Right renal pelvis (tissue), 4 donors: ENCODE data around the gene RGL3. TPM values are rescaled to one million over a fixed set of nuclear protein-coding genes. Genes with fewer than 3 reads are reported as not detected.

Experiments
- polyA plus RNA-seq, 4 donors: library from polyadenylated mRNA; unstranded; fragments of 120-200 nt; gene quantifications; one replicate each; pipeline ENCODE4 v1.2.1, GENCODE V29; 2013; ENCODE audit not compliant: insufficient read length in 4 of 4

The RGL3 gene
- polyA plus RNA-seq, 4 donors = 68.7 to 94.8 (median 75.5) TPM

Other genes with a start within 250 kb of the RGL3 start
- gene KANK2, start 221.8 kb downstream of the RGL3 start, polyA plus RNA-seq = 100 to 1,000 TPM; 119 to 127 (median 123) TPM
- under 1 TPM; 0.29 to 0.64 (median 0.55) TPM for gene ANGPTL8, start 179.7 kb downstream of the RGL3 start, polyA plus RNA-seq
- 10 to 100 TPM; 39.1 to 48.9 (median 45.9) TPM for gene DOCK6, start 156.8 kb downstream of the RGL3 start, polyA plus RNA-seq
- under 1 TPM in 1 of 4 donors, not detected in 3; 0.16 TPM for gene TSPAN16, start 123.2 kb downstream of the RGL3 start, polyA plus RNA-seq
- gene RAB3D, start 79.7 kb downstream of the RGL3 start, polyA plus RNA-seq = 10 to 100 TPM; 16.5 to 17.7 (median 17.4) TPM
- 100 to 1,000 TPM; 122 to 159 (median 132) TPM for gene TMEM205, start 73.0 kb downstream of the RGL3 start, polyA plus RNA-seq
- gene CCDC159, start 72.8 kb downstream of the RGL3 start, polyA plus RNA-seq = 10 to 100 TPM; 23.1 to 32.6 (median 24.4) TPM
- 10 to 100 TPM; 11.7 to 18.7 (median 13.7) TPM for gene PLPPR2, start 63.9 kb downstream of the RGL3 start, polyA plus RNA-seq
- gene SWSAP1, start 44.6 kb downstream of the RGL3 start, polyA plus RNA-seq = 1 to 10 TPM; 2.7 to 4.0 (median 3.0) TPM
- gene EPOR, start 35.0 kb downstream of the RGL3 start, polyA plus RNA-seq = 10 to 100 TPM; 21.7 to 32.3 (median 24.7) TPM
- 1 to 10 TPM; 1.3 to 2.2 (median 1.6) TPM for gene ODAD3, start 15.8 kb upstream of the RGL3 start, polyA plus RNA-seq
- gene PRKCSH, start 16.3 kb upstream of the RGL3 start, polyA plus RNA-seq = 100 to 1,000 TPM; 329 to 390 (median 354) TPM
- gene ELAVL3, start 61.7 kb upstream of the RGL3 start, polyA plus RNA-seq = under 1 TPM; 0.11 to 0.43 (median 0.15) TPM
- 10 to 100 TPM in 2 of 4 donors, 1 to 10 TPM in 2; 9.1 to 11.1 (median 10.0) TPM for gene ZNF653, start 86.5 kb upstream of the RGL3 start, polyA plus RNA-seq
- gene ECSIT, start 109.8 kb upstream of the RGL3 start, polyA plus RNA-seq = 10 to 100 TPM; 37.3 to 50.9 (median 38.2) TPM
- gene CNN1, start 119.5 kb upstream of the RGL3 start, polyA plus RNA-seq = 1 to 10 TPM; 3.1 to 5.2 (median 4.5) TPM
- 10 to 100 TPM; 47.1 to 58.9 (median 50.0) TPM for gene ELOF1, start 139.9 kb upstream of the RGL3 start, polyA plus RNA-seq
- gene ACP5, start 158.3 kb upstream of the RGL3 start, polyA plus RNA-seq = 10 to 100 TPM; 11.8 to 17.2 (median 14.1) TPM
- 10 to 100 TPM; 40.8 to 54.1 (median 46.2) TPM for gene ZNF627, start 178.2 kb upstream of the RGL3 start, polyA plus RNA-seq